Vagina (tissue), 2 donors: ENCODE data around the gene CCNJ.
"Not testable (repeated sequence)": the region's sequence is repeated elsewhere in the genome, so short reads cannot be mapped to it uniquely, and the experiment has no call there.

Source experiments
- POLR2A ChIP-seq, 2 donors: fragments of 450-650 bp; IDR thresholded peaks; one replicate each; pipeline ENCODE4 v1.6.1; 2017; ENCODE audit warnings: antibody characterized with exemption in 2 of 2, mild to moderate bottlenecking in 2 of 2, moderate library complexity in 2 of 2
- POLR2AphosphoS5 ChIP-seq, 2 donors: sonication (generic); formaldehyde crosslinking; IDR thresholded peaks; one replicate each; pipeline ENCODE4 v1.9.0; 2017; ENCODE audit warnings: antibody characterized with exemption in 2 of 2, mild to moderate bottlenecking in 2 of 2, low read depth in 1 of 2; ENCODE audit not compliant: insufficient read depth in 1 of 2
- TF ChIP-seq, protein P1 (sequence below), 3 experiments: fragments of 450-650 bp in 2 of 3; fragments of 200-600 bp in 1 of 3; sonication (generic) in 1 of 3; IDR thresholded peaks; one replicate each; pipeline ENCODE4 v1.5.1; 2017 to 2019; ENCODE audit warnings: antibody characterized with exemption in 3 of 3, mild to moderate bottlenecking in 2 of 3, moderate library complexity in 2 of 3

DNA sequence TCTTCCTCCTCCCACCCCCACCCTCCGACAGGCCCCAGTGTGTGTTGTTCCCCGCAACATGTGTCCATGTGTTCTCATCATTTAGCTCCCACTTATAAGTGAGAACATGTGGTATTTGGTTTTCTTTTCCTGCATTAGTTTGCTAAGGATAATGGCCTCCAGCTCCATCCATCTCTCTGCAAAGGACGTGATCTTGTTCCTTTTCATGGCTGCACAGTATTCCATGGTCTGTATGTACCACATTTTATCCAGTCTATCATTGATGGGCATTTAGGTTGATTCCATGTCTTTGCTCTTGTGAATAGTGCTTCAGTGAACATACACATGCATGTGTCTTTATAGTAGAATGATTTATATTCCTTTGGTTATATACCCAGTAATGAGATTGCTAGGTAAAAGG, 4.5 kb downstream of the CCNJ start:
- TF ChIP-seq, protein P1, sequence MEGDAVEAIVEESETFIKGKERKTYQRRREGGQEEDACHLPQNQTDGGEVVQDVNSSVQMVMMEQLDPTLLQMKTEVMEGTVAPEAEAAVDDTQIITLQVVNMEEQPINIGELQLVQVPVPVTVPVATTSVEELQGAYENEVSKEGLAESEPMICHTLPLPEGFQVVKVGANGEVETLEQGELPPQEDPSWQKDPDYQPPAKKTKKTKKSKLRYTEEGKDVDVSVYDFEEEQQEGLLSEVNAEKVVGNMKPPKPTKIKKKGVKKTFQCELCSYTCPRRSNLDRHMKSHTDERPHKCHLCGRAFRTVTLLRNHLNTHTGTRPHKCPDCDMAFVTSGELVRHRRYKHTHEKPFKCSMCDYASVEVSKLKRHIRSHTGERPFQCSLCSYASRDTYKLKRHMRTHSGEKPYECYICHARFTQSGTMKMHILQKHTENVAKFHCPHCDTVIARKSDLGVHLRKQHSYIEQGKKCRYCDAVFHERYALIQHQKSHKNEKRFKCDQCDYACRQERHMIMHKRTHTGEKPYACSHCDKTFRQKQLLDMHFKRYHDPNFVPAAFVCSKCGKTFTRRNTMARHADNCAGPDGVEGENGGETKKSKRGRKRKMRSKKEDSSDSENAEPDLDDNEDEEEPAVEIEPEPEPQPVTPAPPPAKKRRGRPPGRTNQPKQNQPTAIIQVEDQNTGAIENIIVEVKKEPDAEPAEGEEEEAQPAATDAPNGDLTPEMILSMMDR (IDR thresholded peaks at IDR 0.05) = not testable (repeated sequence)
- not testable (repeated sequence) for TF ChIP-seq POLR2A (IDR thresholded peaks at IDR 0.05); POLR2AphosphoS5 (IDR thresholded peaks at IDR 0.05; ENCODE audit: insufficient read depth in 1 of 2, low read depth in 1 of 2)
